Uterus (tissue), 2 donors: ENCODE data around the gene SVIL.

Experiments
- CTCF ChIP-seq, 4 experiments: fragments of 200-600 bp in 2 of 4; fragments of 450-650 bp in 2 of 4; sonication (generic) in 2 of 4; IDR thresholded peaks; one replicate each; pipeline ENCODE4 v1.5.1; 2016 to 2019; ENCODE audit warnings: antibody characterized with exemption in 4 of 4, mild to moderate bottlenecking in 2 of 4, moderate library complexity in 1 of 4
- POLR2A ChIP-seq, 2 donors: fragments of 450-650 bp; IDR thresholded peaks; one replicate each; pipeline ENCODE4 v1.6.1; 2016; ENCODE audit warnings: antibody characterized with exemption in 2 of 2, mild to moderate bottlenecking in 1 of 2, moderate library complexity in 1 of 2

- TF ChIP-seq CTCF (IDR thresholded peaks at IDR 0.05): no peak
- TF ChIP-seq POLR2A (IDR thresholded peaks at IDR 0.05): no peak
Observed at GRCh38 chr10:29525762-29526161, 109.0 kb downstream of the SVIL start.
